T-cell (primary cell): ENCODE data around the gene PRPS1. TPM values are rescaled to one million over a fixed set of nuclear protein-coding genes. Genes with fewer than 3 reads are reported as not detected.
"Not testable (repeated sequence)": the region's sequence is repeated elsewhere in the genome, so short reads cannot be mapped to it uniquely, and the experiment has no call there.

Experiments used
- ATAC-seq, 4 experiments: fragments of 200-7000 bp in 3 of 4; fragments of 150-1000 bp in 1 of 4; cut with Tn5 transposase; replicated peaks in 1 of 4; 1 replicate in 3 of 4; 2 replicates in 1 of 4; pipeline ENCODE4 v1.10.0; 2021; ENCODE audit warnings: moderate library complexity in 3 of 4, mild to moderate bottlenecking in 2 of 4, moderate number of reproducible peaks in 1 of 4
- CTCF ChIA-PET, 2 donors: fragments of 300-600 bp; sonication (Branson Sonifier 250); formaldehyde crosslinking; loops; one replicate each; lab custom pipeline; 2022; ENCODE audit warnings: antibody characterized with exemption in 2 of 2; lab: Charles Lee
- POLR2A ChIA-PET, 2 donors: fragments of 300-600 bp; sonication (Branson Sonifier 250); formaldehyde crosslinking; loops; one replicate each; lab custom pipeline; 2022; ENCODE audit warnings: antibody characterized with exemption in 2 of 2; lab: Charles Lee
- DNase-seq, 35 experiments: peaks; one replicate each; pipeline versions ENCODE4 v3.0.0 to v3.0.0-alpha.2; 2013 to 2023
- H3K27ac ChIP-seq: one replicate; pipeline ENCODE4 v1.5.1; 2013; ENCODE audit warnings: low read length
- H3K27me3 ChIP-seq, 2 experiments: replicated peaks in 1 of 2; 1 replicate in 1 of 2; 2 replicates in 1 of 2; pipeline versions ENCODE4 v1.6.1 to v1.7.0; 2013; ENCODE audit warnings: low read length in 1 of 2, mixed read lengths in 1 of 2; ENCODE audit not compliant: control insufficient read depth in 2 of 2, insufficient read depth in 2 of 2; ENCODE audit errors: extremely low read depth in 1 of 2
- H3K36me3 ChIP-seq, 2 donors: 1 replicate in 1 of 2; 2 replicates in 1 of 2; pipeline versions ENCODE4 v1.6.1 to v1.7.0; 2013; ENCODE audit warnings: low read length in 1 of 2; ENCODE audit not compliant: control insufficient read depth in 2 of 2, insufficient read depth in 1 of 2; ENCODE audit errors: extremely low read depth in 1 of 2
- H3K4me1 ChIP-seq, 2 experiments: 1 replicate in 1 of 2; 2 replicates in 1 of 2; pipeline versions ENCODE4 v1.6.1 to v1.7.0; 2013; ENCODE audit warnings: low read length in 2 of 2, mixed read lengths in 1 of 2; ENCODE audit not compliant: insufficient read depth in 2 of 2, control insufficient read depth in 1 of 2; ENCODE audit errors: extremely low read depth in 1 of 2
- H3K4me3 ChIP-seq, 2 donors: 1 replicate in 1 of 2; 2 replicates in 1 of 2; pipeline versions ENCODE4 v1.5.1 to v1.7.0; 2013; ENCODE audit warnings: mild to moderate bottlenecking in 2 of 2, low read length in 1 of 2, moderate library complexity in 1 of 2; ENCODE audit not compliant: control insufficient read depth in 1 of 2; ENCODE audit errors: extremely low read depth in 1 of 2
- H3K9me3 ChIP-seq: 2 replicates; pipeline ENCODE4 v1.7.0; 2013
- H3K27ac Mint-ChIP-seq, 2 donors: one replicate each; pipeline ENCODE4 v1.8.0; 2020 to 2021; ENCODE audit warnings: mild to moderate bottlenecking in 2 of 2, mixed read lengths in 2 of 2
- H3K27me3 Mint-ChIP-seq, 2 donors: one replicate each; pipeline ENCODE4 v1.8.0; 2021 to 2022; ENCODE audit warnings: mixed read lengths in 2 of 2
- H3K36me3 Mint-ChIP-seq: one replicate; pipeline ENCODE4 v1.8.0; 2021; ENCODE audit warnings: mixed read lengths
- H3K4me1 Mint-ChIP-seq, 3 donors: one replicate each; pipeline ENCODE4 v1.8.0; 2020 to 2022; ENCODE audit warnings: mixed read lengths in 3 of 3, mild to moderate bottlenecking in 1 of 3
- H3K4me3 Mint-ChIP-seq, 3 donors: one replicate each; pipeline ENCODE4 v1.8.0; 2020 to 2022; ENCODE audit warnings: mild to moderate bottlenecking in 3 of 3, mixed read lengths in 3 of 3, moderate library complexity in 3 of 3
- H3K9me3 Mint-ChIP-seq, 3 donors: one replicate each; pipeline ENCODE4 v1.8.0; 2020 to 2022; ENCODE audit warnings: mixed read lengths in 3 of 3
- WGBS: methylation state at CpG from one replicate; pipeline ENCODE4 v1.1.5; 2013; ENCODE audit warnings: missing lambda C conversion rate; ENCODE audit not compliant: insufficient coverage; 5-methylcytosine and 5-hydroxymethylcytosine counted together
- total RNA-seq, 35 experiments: library from RNA in 6 of 35; stranded (reverse) in 6 of 35; fragments of 120-200 nt in 1 of 35; gene quantifications; one replicate each; pipeline versions ENCODE4 v1.2.1 to v1.2.4 and lab custom pipeline; 2013 to 2026

Gene PRPS1
- total RNA-seq, 5 donors from 2014 or later (not counting 1 experiment from before 2014, with no cell fraction given) = 57.9 to 74.0 (median 60.7) TPM

- Mint-ChIP-seq H3K27me3 (peaks cover 0 to 13% of the 10 kb centered on the region in 2 donors), H3K27ac (peak overlapping the region; percentile 2 to 41), H3K4me1 (peaks cover 20 to 34% (median 28%) of the 10 kb centered on the region in 3 donors), H3K4me3 (no peak overlapping the region), H3K36me3 (no peaks in the 10 kb centered on the region), H3K9me3 (no peaks in the 10 kb centered on the region)
- no peaks in the 10 kb centered on the region for H3K36me3 ChIP-seq
- H3K4me3 ChIP-seq = no peak overlapping the region
- CTCF ChIA-PET = interaction anchor here (1.0 to 1.2 kb wide), 2 partner anchors 10 to 52 kb away, joined by 4 read pairs; no protein-coding TSS in a partner anchor
- ATAC-seq (no peak), DNase-seq (no peak)
- no CpG with 5 or more reads among the region's 1 CpG for WGBS
- no peaks in the 10 kb centered on the region for H3K27me3 ChIP-seq
- peaks cover 3 to 9% of the 10 kb centered on the region in 2 experiments for H3K4me1 ChIP-seq
- POLR2A ChIA-PET = no interaction called here
- no peaks in the 10 kb centered on the region for H3K9me3 ChIP-seq
- no peak overlapping the region for H3K27ac ChIP-seq
Measured at GRCh38 chrX:107667426-107667825, 39.1 kb downstream of the PRPS1 start.

- H3K27me3 ChIP-seq, H3K36me3 ChIP-seq, H3K36me3 Mint-ChIP-seq, H3K27ac ChIP-seq, H3K4me3 ChIP-seq, H3K9me3 ChIP-seq, DNase-seq, H3K9me3 Mint-ChIP-seq, H3K4me3 Mint-ChIP-seq, ATAC-seq: not testable (repeated sequence)
- H3K4me1 ChIP-seq = peaks cover 7 to 22% of the 10 kb centered on the region in 2 experiments
- POLR2A ChIA-PET = interaction anchor here (0.6 to 10.9 kb wide), 3 partner anchors 12 to 49 kb away, joined by 3 to 269 read pairs (median 3); no protein-coding TSS in a partner anchor
- peaks cover 0 to 13% of the 10 kb centered on the region in 2 donors for H3K27me3 Mint-ChIP-seq
- CTCF ChIA-PET = interaction anchor here (0.6 to 1.5 kb wide), 7 partner anchors 11 to 142 kb away, joined by 3 to 7 read pairs (median 4); no protein-coding TSS in a partner anchor
- H3K4me1 Mint-ChIP-seq = peaks cover 27 to 43% (median 38%) of the 10 kb centered on the region in 3 donors
- WGBS = no CpG with 5 or more reads among the region's 5 CpGs
- peak overlapping the region in 1 of 2 donors; percentile 58 for H3K27ac Mint-ChIP-seq
Measured at GRCh38 chrX:107668710-107669109, 40.4 kb downstream of the PRPS1 start.

- H3K27ac ChIP-seq = no peak overlapping the region
- H3K4me1 Mint-ChIP-seq = peaks cover 32 to 46% (median 41%) of the 10 kb centered on the region in 3 donors
- no peaks in the 10 kb centered on the region for H3K36me3 Mint-ChIP-seq
- no peaks in the 10 kb centered on the region for H3K9me3 Mint-ChIP-seq
- no peaks in the 10 kb centered on the region for H3K36me3 ChIP-seq
- ChIA-PET POLR2A (interaction anchor here in 1 of 2 donors (0.8 to 10.9 kb wide), 3 partner anchors 11 to 45 kb away, joined by 3 to 269 read pairs (median 4); no protein-coding TSS in a partner anchor), CTCF (interaction anchor here (0.7 to 1.5 kb wide), 5 partner anchors 12 to 48 kb away, joined by 3 to 7 read pairs (median 5); no protein-coding TSS in a partner anchor)
- ATAC-seq = no peak
- no peak for DNase-seq
- peak overlapping the region in 1 of 2 donors; percentile 48 for H3K27ac Mint-ChIP-seq
- no peak overlapping the region for H3K4me3 ChIP-seq
- H3K4me1 ChIP-seq = peaks cover 8 to 26% of the 10 kb centered on the region in 2 experiments
- no CpG with 5 or more reads among the region's 4 CpGs for WGBS
- peaks cover 0 to 13% of the 10 kb centered on the region in 2 donors for H3K27me3 Mint-ChIP-seq
- no peak overlapping the region for H3K4me3 Mint-ChIP-seq
- H3K27me3 ChIP-seq = no peaks in the 10 kb centered on the region
- H3K9me3 ChIP-seq = no peaks in the 10 kb centered on the region
Measured at GRCh38 chrX:107669261-107669660, 41.0 kb downstream of the PRPS1 start.

- no peaks in the 10 kb centered on the region for H3K27me3 ChIP-seq
- Mint-ChIP-seq H3K36me3 (no peaks in the 10 kb centered on the region), H3K27me3 (peaks cover 0 to 15% of the 10 kb centered on the region in 2 donors), H3K4me3 (no peak overlapping the region), H3K27ac (peak overlapping the region; percentile 19 to 80), H3K9me3 (no peaks in the 10 kb centered on the region), H3K4me1 (peaks cover 40 to 54% (median 49%) of the 10 kb centered on the region in 3 donors)
- peaks cover 13 to 34% of the 10 kb centered on the region in 2 experiments for H3K4me1 ChIP-seq
- 100% methylated on average over 1 of the region's 5 CpGs for WGBS
- H3K4me3 ChIP-seq = no peak overlapping the region
- POLR2A ChIA-PET = interaction anchor here (0.7 to 10.9 kb wide), 3 partner anchors 9 to 45 kb away, joined by 4 to 269 read pairs (median 5); no protein-coding TSS in a partner anchor
- ATAC-seq = no peak
- no peaks in the 10 kb centered on the region for H3K9me3 ChIP-seq
- CTCF ChIA-PET = interaction anchor here (0.6 to 1.5 kb wide), 4 partner anchors 47 to 50 kb away, joined by 3 to 7 read pairs (median 4); no protein-coding TSS in a partner anchor
- no peak for DNase-seq
- no peak overlapping the region for H3K27ac ChIP-seq
- no peaks in the 10 kb centered on the region for H3K36me3 ChIP-seq
Measured at GRCh38 chrX:107669885-107670628, 41.7 kb downstream of the PRPS1 start.

- H3K27ac Mint-ChIP-seq = peak overlapping the region; percentile 34 to 71
- 100% methylated on average over 4 of the region's 9 CpGs for WGBS
- not testable (repeated sequence) for ATAC-seq, H3K27me3 ChIP-seq, DNase-seq, H3K9me3 ChIP-seq, H3K4me3 ChIP-seq, H3K4me3 Mint-ChIP-seq, H3K9me3 Mint-ChIP-seq, H3K36me3 Mint-ChIP-seq, H3K36me3 ChIP-seq
- ChIA-PET CTCF (interaction anchor here in 1 of 2 donors (0.6 to 1.7 kb wide), 4 partner anchors 14 to 792 kb away, joined by 3 to 4 read pairs (median 4); no protein-coding TSS in a partner anchor), POLR2A (interaction anchor here (0.6 to 10.9 kb wide), 3 partner anchors 41 to 106 kb away, joined by 7 to 572 read pairs (median 269); no protein-coding TSS in a partner anchor)
- H3K4me1 ChIP-seq = peaks cover 20 to 46% of the 10 kb centered on the region in 2 experiments
- H3K27me3 Mint-ChIP-seq = peaks cover 0 to 18% of the 10 kb centered on the region in 2 donors
- peak overlapping the region; percentile 23 for H3K27ac ChIP-seq
- H3K4me1 Mint-ChIP-seq = peaks cover 49 to 62% (median 58%) of the 10 kb centered on the region in 3 donors
Measured at GRCh38 chrX:107671256-107671655, 42.9 kb downstream of the PRPS1 start.

GRCh38 chrX:107672955-107673378 lies 44.7 kb downstream of the PRPS1 start:
- Histone ChIP-seq H3K36me3 (no peaks in the 10 kb centered on the region), H3K4me1 (peaks cover 22 to 62% of the 10 kb centered on the region in 2 experiments), H3K4me3 (peak overlapping the region in 1 of 2 donors; percentile 32), H3K9me3 (no peaks in the 10 kb centered on the region), H3K27ac (peak overlapping the region; percentile 99), H3K27me3 (no peaks in the 10 kb centered on the region)
- H3K27me3 Mint-ChIP-seq = peaks cover 0 to 5% of the 10 kb centered on the region in 2 donors
- CTCF ChIA-PET = interaction anchor here (0.6 to 3.6 kb wide), 31 partner anchors 8 to 1060 kb away, joined by 3 to 99 read pairs (median 4); partner anchors contain the start of genes NCBP2L (in 1 of the 2), PRPS1 (in 1 of the 2) and TSC22D3 (in 1 of the 2)
- no peaks in the 10 kb centered on the region for H3K9me3 Mint-ChIP-seq
- peak; percentile 51 to 57 (median 56) for ATAC-seq
- WGBS = no CpG with 5 or more reads among the region's 9 CpGs
- no peaks in the 10 kb centered on the region for H3K36me3 Mint-ChIP-seq
- H3K27ac Mint-ChIP-seq = peak overlapping the region; percentile 93 to 99
- POLR2A ChIA-PET = interaction anchor here (0.6 to 10.9 kb wide), 11 partner anchors 21 to 468 kb away, joined by 3 to 572 read pairs (median 4); partner anchors contain the start of genes PRPS1 (in 1 of the 2) and TSC22D3 (in 1 of the 2)
- H3K4me3 Mint-ChIP-seq = peak overlapping the region; percentile 61 to 76 (median 72)
- peaks cover 48 to 65% (median 64%) of the 10 kb centered on the region in 3 donors for H3K4me1 Mint-ChIP-seq
- DNase-seq = peak; percentile 64 to 91 (median 81)
